IPS DF 6.9 (cell line): Measurements from ENCODE around the gene HMGN4.

Source experiments
- DNase-seq: peaks from one replicate; pipeline ENCODE4 v3.0.0-alpha.2; 2013; ENCODE audit warnings: low read depth, low spot score
- H3K27ac ChIP-seq: one replicate; pipeline ENCODE4 v1.5.1; 2013; ENCODE audit warnings: low read length, control low read depth
- H3K27me3 ChIP-seq: 2 replicates; pipeline ENCODE4 v1.6.1; 2013; ENCODE audit warnings: mild to moderate bottlenecking, low read length; ENCODE audit not compliant: control insufficient read depth, insufficient read depth
- H3K36me3 ChIP-seq: 2 replicates; pipeline ENCODE4 v1.6.1; 2013; ENCODE audit warnings: low read length; ENCODE audit not compliant: control insufficient read depth, insufficient read depth
- H3K4me1 ChIP-seq: 2 replicates; pipeline ENCODE4 v1.6.1; 2013; ENCODE audit warnings: low read length; ENCODE audit not compliant: control insufficient read depth, insufficient read depth
- H3K4me3 ChIP-seq: 2 replicates; pipeline ENCODE4 v1.5.1; 2013; ENCODE audit warnings: mild to moderate bottlenecking, low read length
- H3K9me3 ChIP-seq: 2 replicates; pipeline ENCODE4 v1.6.1; 2013; ENCODE audit warnings: low read length, inconsistent platforms; ENCODE audit not compliant: control insufficient read depth, insufficient read depth
- WGBS: extraction: QIAGEN DNeasy Blood & Tissue Kit; methylation state at CpG from one replicate; pipeline ENCODE4 v1.1.7; 2013; ENCODE audit warnings: mixed read lengths, missing lambda C conversion rate; ENCODE audit not compliant: insufficient read length, insufficient coverage; 5-methylcytosine and 5-hydroxymethylcytosine counted together

HMGN4 gene

GRCh38 chr6:26537846-26538571, at the start of gene HMGN4:
Gene HMGN4 (plus strand): TSS chr6:26538366. CDS start chr6:26545207, 6,841 bp downstream.
- Histone ChIP-seq H3K4me1 (no peaks in the 10 kb centered on the region), H3K4me3 (peak within 1 kb of the TSS; percentile 97; the same call in 1 of the 2 replicates), H3K9me3 (no peaks in the 10 kb centered on the region), H3K27me3 (no peaks in the 10 kb centered on the region), H3K27ac (no peak within 1 kb of the TSS), H3K36me3 (no peaks in the 10 kb centered on the region; the same call in 1 of the 2 replicates)
- no peak for DNase-seq
- WGBS = no CpG with 5 or more reads among the region's 49 CpGs

- no peak for DNase-seq
- Histone ChIP-seq H3K36me3 (no peaks in the 10 kb centered on the region), H3K4me3 (no peak overlapping the region), H3K27ac (no peak overlapping the region), H3K27me3 (no peaks in the 10 kb centered on the region), H3K9me3 (no peaks in the 10 kb centered on the region), H3K4me1 (no peaks in the 10 kb centered on the region)
- WGBS = no CpG with 5 or more reads among the region's 8 CpGs
Measured at GRCh38 chr6:26489996-26490964, 47.9 kb upstream of the HMGN4 start.

GRCh38 chr6:26491604-26492003, 46.6 kb upstream of the HMGN4 start:
- WGBS = no CpG with 5 or more reads among the region's 5 CpGs
- Histone ChIP-seq H3K36me3 (no peaks in the 10 kb centered on the region), H3K4me1 (no peaks in the 10 kb centered on the region), H3K9me3 (no peaks in the 10 kb centered on the region), H3K4me3 (no peak overlapping the region), H3K27ac (no peak overlapping the region), H3K27me3 (no peaks in the 10 kb centered on the region)
- no peak for DNase-seq

GRCh38 chr6:26493258-26493657, 44.9 kb upstream of the HMGN4 start:
- Histone ChIP-seq H3K36me3 (no peaks in the 10 kb centered on the region), H3K4me3 (no peak overlapping the region), H3K27me3 (no peaks in the 10 kb centered on the region), H3K4me1 (no peaks in the 10 kb centered on the region), H3K9me3 (no peaks in the 10 kb centered on the region), H3K27ac (no peak overlapping the region)
- no peak for DNase-seq
- WGBS = no CpG with 5 or more reads among the region's 2 CpGs

- Histone ChIP-seq H3K4me1 (no peaks in the 10 kb centered on the region), H3K36me3 (no peaks in the 10 kb centered on the region), H3K9me3 (no peaks in the 10 kb centered on the region), H3K4me3 (no peak overlapping the region), H3K27ac (no peak overlapping the region), H3K27me3 (no peaks in the 10 kb centered on the region)
- DNase-seq = no peak
- no CpG with 5 or more reads among the region's 3 CpGs for WGBS
Measured at GRCh38 chr6:26494117-26494516, 44.0 kb upstream of the HMGN4 start.

- H3K4me1 ChIP-seq = no peaks in the 10 kb centered on the region
- H3K27ac ChIP-seq = no peak overlapping the region
- no peak overlapping the region for H3K4me3 ChIP-seq
- no peaks in the 10 kb centered on the region for H3K27me3 ChIP-seq
- no peaks in the 10 kb centered on the region for H3K9me3 ChIP-seq
- no peak for DNase-seq
- no peaks in the 10 kb centered on the region for H3K36me3 ChIP-seq
- WGBS = no CpG with 5 or more reads among the region's 1 CpG
Measured at GRCh38 chr6:26495281-26495680, 42.9 kb upstream of the HMGN4 start.

- no peak overlapping the region for H3K27ac ChIP-seq
- no CpG with 5 or more reads among the region's 4 CpGs for WGBS
- DNase-seq = no peak
- no peaks in the 10 kb centered on the region for H3K9me3 ChIP-seq
- peaks cover 2% of the 10 kb centered on the region; the same call in 1 of the 2 replicates for H3K4me1 ChIP-seq
- peaks cover 16% of the 10 kb centered on the region for H3K27me3 ChIP-seq
- H3K36me3 ChIP-seq = no peaks in the 10 kb centered on the region
- no peak overlapping the region for H3K4me3 ChIP-seq
Measured at GRCh38 chr6:26497610-26498009, 40.6 kb upstream of the HMGN4 start.

- Histone ChIP-seq H3K4me3 (no peak within 1 kb of the TSS), H3K27ac (no peak within 1 kb of the TSS), H3K4me1 (peaks cover 2% of the 10 kb centered on the region; the same call in 1 of the 2 replicates), H3K27me3 (peaks cover 18% of the 10 kb centered on the region), H3K9me3 (no peaks in the 10 kb centered on the region), H3K36me3 (no peaks in the 10 kb centered on the region)
- DNase-seq = no peak
- WGBS = no CpG with 5 or more reads among the region's 2 CpGs
Measured at GRCh38 chr6:26500102-26500501, 38.1 kb upstream of the HMGN4 start, which contains the start of gene BTN1A1. Gene BTN1A1 (plus strand): TSS chr6:26500303. CDS start chr6:26501287, 984 bp downstream.

- Histone ChIP-seq H3K27me3 (peaks cover 18% of the 10 kb centered on the region), H3K4me1 (peaks cover 2% of the 10 kb centered on the region; the same call in 1 of the 2 replicates), H3K4me3 (peak overlapping the region; percentile 20; the same call in 1 of the 2 replicates), H3K36me3 (no peaks in the 10 kb centered on the region), H3K27ac (no peak overlapping the region), H3K9me3 (no peaks in the 10 kb centered on the region)
- WGBS = no CpG with 5 or more reads among the region's 49 CpGs
- DNase-seq = no peak
Measured at GRCh38 chr6:26501482-26501986, 36.6 kb upstream of the HMGN4 start.

GRCh38 chr6:26502165-26502564, 36.0 kb upstream of the HMGN4 start:
- H3K27ac ChIP-seq = no peak overlapping the region
- H3K9me3 ChIP-seq = no peaks in the 10 kb centered on the region
- DNase-seq = no peak
- no peak overlapping the region; the same call in 1 of the 2 replicates for H3K4me3 ChIP-seq
- H3K27me3 ChIP-seq = peaks cover 18% of the 10 kb centered on the region
- H3K36me3 ChIP-seq = no peaks in the 10 kb centered on the region
- H3K4me1 ChIP-seq = peaks cover 2% of the 10 kb centered on the region; the same call in 1 of the 2 replicates
